ENCODE results near the gene BCL11B.

The BCL11B gene

DNA sequence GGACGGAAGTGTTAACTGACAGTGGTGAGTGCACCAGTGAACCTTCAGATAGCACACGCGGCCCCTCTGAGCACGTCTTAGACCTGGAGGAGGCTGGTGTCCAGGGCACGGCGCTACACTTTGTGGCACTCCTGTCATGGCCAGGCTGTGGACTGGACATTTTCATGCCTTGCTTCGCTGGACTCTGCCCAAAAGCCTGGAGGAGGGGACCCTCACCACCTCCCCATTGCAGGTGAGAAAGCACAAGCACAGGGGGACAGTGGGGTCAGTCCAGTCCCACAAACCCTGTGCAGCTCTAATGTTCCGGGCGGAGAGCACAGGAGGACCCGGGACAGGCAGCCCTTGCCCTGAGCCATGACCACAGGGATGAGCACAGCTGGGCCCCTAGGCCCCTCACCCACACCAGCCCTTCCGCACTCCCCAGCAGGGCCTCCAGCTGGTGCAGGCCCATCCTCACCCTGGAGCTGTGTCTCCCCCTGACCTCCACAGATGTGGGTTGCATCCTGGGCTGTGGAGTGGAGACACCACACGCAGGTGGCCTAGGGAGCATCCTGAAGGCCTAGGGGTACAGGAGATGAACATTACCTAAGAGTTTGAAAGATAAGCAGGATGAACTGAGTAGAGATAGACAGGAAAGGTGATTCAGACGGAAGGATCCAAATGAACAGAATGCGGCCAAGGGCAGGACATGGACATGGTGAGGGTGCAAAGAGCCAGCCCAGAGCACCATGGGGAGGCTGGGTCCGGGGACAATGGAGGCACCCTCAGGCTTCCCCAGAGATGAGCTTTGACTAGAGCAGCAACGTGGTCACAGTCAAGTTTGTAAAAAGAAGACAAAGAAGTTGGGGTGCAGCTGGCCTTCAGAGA lies 132.8 kb downstream of the BCL11B start:
- no peak overlapping the region for H3K4me3 ChIP-seq (ENCODE audit: low read depth, low read length, poor library complexity, severe bottlenecking)
- H3K27ac ChIP-seq (ENCODE audit: low read depth, low read length, poor library complexity, severe bottlenecking), result no peak overlapping the region
- no peaks in the 10 kb centered on the region for H3K36me3 ChIP-seq (ENCODE audit: insufficient read depth, low read length)
- no peak overlapping the region for H3K9ac ChIP-seq (ENCODE audit: low read length)
- H4K20me1 ChIP-seq (ENCODE audit: insufficient read depth, low read length), result no peaks in the 10 kb centered on the region
- no peak overlapping the region for H2AFZ ChIP-seq (ENCODE audit: low read length)
- TF ChIP-seq, protein P1, sequence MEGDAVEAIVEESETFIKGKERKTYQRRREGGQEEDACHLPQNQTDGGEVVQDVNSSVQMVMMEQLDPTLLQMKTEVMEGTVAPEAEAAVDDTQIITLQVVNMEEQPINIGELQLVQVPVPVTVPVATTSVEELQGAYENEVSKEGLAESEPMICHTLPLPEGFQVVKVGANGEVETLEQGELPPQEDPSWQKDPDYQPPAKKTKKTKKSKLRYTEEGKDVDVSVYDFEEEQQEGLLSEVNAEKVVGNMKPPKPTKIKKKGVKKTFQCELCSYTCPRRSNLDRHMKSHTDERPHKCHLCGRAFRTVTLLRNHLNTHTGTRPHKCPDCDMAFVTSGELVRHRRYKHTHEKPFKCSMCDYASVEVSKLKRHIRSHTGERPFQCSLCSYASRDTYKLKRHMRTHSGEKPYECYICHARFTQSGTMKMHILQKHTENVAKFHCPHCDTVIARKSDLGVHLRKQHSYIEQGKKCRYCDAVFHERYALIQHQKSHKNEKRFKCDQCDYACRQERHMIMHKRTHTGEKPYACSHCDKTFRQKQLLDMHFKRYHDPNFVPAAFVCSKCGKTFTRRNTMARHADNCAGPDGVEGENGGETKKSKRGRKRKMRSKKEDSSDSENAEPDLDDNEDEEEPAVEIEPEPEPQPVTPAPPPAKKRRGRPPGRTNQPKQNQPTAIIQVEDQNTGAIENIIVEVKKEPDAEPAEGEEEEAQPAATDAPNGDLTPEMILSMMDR (IDR thresholded peaks at IDR 0.05; ENCODE audit: low read length), result no peak
- TF ChIP-seq EZH2 (IDR thresholded peaks at IDR 0.05; ENCODE audit: borderline replicate concordance, low read length), result no peak
- H3K4me1 ChIP-seq (ENCODE audit: insufficient read depth, low read length, severe bottlenecking), result no peaks in the 10 kb centered on the region
- H3K9me2 ChIP-seq (ENCODE audit: low read depth, low read length), result no peaks in the 10 kb centered on the region
- no peaks in the 10 kb centered on the region for H3K9me3 ChIP-seq (ENCODE audit: low read length)
- H3K4me2 ChIP-seq (ENCODE audit: low read length), result no peak overlapping the region
- no peaks in the 10 kb centered on the region for H3F3A ChIP-seq (ENCODE audit: insufficient read depth, low read length)
- no peaks in the 10 kb centered on the region for H3K79me2 ChIP-seq (ENCODE audit: insufficient read depth, low read length)
- H3K27me3 ChIP-seq (ENCODE audit: insufficient read depth, low read length), result 0 out of 2 replicates have a peak, but pooled peaks cover 3% of the 10 kb centered on the region

DNA sequence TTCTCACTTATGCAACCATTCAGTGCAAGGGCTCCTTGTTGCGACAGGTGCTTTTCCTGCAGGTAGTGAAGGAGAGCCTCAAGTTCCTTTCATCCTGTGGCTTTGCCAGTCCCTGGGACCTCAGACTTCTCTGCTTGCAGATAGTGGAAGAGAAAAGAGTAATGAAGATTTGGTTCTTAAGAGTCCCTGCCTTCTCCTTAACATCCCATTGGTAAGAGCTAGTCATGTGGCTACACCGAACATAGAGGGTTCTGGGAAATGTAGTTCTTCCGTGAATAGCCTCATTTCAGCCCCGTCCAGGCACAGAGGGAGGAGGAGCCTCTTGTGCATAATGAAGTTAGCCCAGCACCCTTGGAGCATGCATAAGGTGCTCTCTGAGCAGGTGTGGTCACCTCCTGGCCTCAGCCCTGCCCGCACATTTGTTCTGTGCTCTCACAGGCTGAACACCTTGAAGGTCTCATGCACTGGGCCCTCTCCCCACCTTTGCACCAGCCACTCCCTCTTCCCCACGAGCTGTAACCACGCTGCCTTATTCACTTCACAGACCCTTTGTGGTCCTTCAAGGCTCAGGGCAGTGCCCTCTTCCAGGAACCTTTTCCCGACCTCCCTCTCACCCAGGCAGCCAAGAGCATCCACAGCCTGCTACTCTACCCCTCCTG lies 134.0 kb downstream of the BCL11B start:
- no peaks in the 10 kb centered on the region for H3K4me1 ChIP-seq (ENCODE audit: insufficient read depth, low read length, severe bottlenecking)
- no peaks in the 10 kb centered on the region for H3K9me3 ChIP-seq (ENCODE audit: low read length)
- no peak for TF ChIP-seq EZH2 (IDR thresholded peaks at IDR 0.05; ENCODE audit: borderline replicate concordance, low read length)
- TF ChIP-seq, protein P1 (IDR thresholded peaks at IDR 0.05; ENCODE audit: low read length), result no peak
- H3K4me3 ChIP-seq (ENCODE audit: low read depth, low read length, poor library complexity, severe bottlenecking), result no peak overlapping the region
- H3K27me3 ChIP-seq (ENCODE audit: insufficient read depth, low read length), result 0 out of 2 replicates have a peak, but pooled peaks cover 3% of the 10 kb centered on the region
- no peak overlapping the region for H3K9ac ChIP-seq (ENCODE audit: low read length)
- no peaks in the 10 kb centered on the region for H3K36me3 ChIP-seq (ENCODE audit: insufficient read depth, low read length)
- H2AFZ ChIP-seq (ENCODE audit: low read length), result no peak overlapping the region
- H3K4me2 ChIP-seq (ENCODE audit: low read length), result no peak overlapping the region
- H3F3A ChIP-seq (ENCODE audit: insufficient read depth, low read length), result no peaks in the 10 kb centered on the region
- no peaks in the 10 kb centered on the region for H3K79me2 ChIP-seq (ENCODE audit: insufficient read depth, low read length)
- no peaks in the 10 kb centered on the region for H3K9me2 ChIP-seq (ENCODE audit: low read depth, low read length)
- H4K20me1 ChIP-seq (ENCODE audit: insufficient read depth, low read length), result no peaks in the 10 kb centered on the region
- H3K27ac ChIP-seq (ENCODE audit: low read depth, low read length, poor library complexity, severe bottlenecking), result no peak overlapping the region

DNA sequence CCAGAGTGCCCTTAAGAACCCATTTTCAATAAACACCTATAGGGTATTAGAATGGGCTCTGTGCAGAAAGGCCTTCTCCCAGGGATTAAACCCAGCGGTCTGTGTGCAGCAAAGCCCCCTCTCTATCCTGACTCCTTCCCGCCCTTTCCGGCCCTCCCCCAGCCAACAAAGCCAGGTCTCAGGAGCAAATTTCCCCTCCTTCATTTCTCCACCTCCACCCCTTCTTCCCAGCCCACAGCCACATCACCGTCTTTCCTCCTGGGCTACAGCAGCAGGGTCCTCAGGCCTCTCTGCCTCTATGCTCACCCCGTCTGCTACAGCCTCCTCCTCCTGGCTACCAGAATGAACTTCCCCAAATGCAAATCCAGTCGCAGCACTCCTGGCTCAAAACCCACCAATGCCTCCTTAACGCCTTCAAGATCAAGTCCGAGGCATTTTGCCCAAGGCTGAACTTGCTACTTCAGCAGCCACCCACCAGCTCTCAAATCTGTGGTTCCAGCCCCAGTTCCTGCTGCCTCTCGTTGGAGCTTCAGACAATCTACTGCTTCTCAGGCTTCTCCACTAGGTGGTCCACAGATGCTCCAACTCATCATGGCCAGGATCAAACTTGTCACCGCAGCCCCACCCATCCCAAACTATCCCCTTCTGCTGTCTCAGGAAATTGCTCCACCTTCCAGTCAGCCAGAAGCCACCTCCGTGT lies 134.8 kb downstream of the BCL11B start:
- Histone ChIP-seq H3K36me3 (ENCODE audit: insufficient read depth, low read length) (no peaks in the 10 kb centered on the region), H4K20me1 (ENCODE audit: insufficient read depth, low read length) (no peaks in the 10 kb centered on the region), H3K9me3 (ENCODE audit: low read length) (no peaks in the 10 kb centered on the region), H2AFZ (ENCODE audit: low read length) (no peak overlapping the region), H3K9me2 (ENCODE audit: low read depth, low read length) (no peaks in the 10 kb centered on the region), H3K4me3 (ENCODE audit: low read depth, low read length, poor library complexity, severe bottlenecking) (no peak overlapping the region), H3F3A (ENCODE audit: insufficient read depth, low read length) (no peaks in the 10 kb centered on the region), H3K9ac (ENCODE audit: low read length) (no peak overlapping the region), H3K4me2 (ENCODE audit: low read length) (no peak overlapping the region), H3K4me1 (ENCODE audit: insufficient read depth, low read length, severe bottlenecking) (no peaks in the 10 kb centered on the region), H3K79me2 (ENCODE audit: insufficient read depth, low read length) (no peaks in the 10 kb centered on the region), H3K27me3 (ENCODE audit: insufficient read depth, low read length) (0 out of 2 replicates have a peak, but pooled peaks cover 3% of the 10 kb centered on the region), H3K27ac (ENCODE audit: low read depth, low read length, poor library complexity, severe bottlenecking) (no peak overlapping the region)
- TF ChIP-seq, protein P1 (IDR thresholded peaks at IDR 0.05; ENCODE audit: low read length), result no peak
- TF ChIP-seq EZH2 (IDR thresholded peaks at IDR 0.05; ENCODE audit: borderline replicate concordance, low read length), result no peak
